ENCODE data around the gene C16orf54.

DNA sequence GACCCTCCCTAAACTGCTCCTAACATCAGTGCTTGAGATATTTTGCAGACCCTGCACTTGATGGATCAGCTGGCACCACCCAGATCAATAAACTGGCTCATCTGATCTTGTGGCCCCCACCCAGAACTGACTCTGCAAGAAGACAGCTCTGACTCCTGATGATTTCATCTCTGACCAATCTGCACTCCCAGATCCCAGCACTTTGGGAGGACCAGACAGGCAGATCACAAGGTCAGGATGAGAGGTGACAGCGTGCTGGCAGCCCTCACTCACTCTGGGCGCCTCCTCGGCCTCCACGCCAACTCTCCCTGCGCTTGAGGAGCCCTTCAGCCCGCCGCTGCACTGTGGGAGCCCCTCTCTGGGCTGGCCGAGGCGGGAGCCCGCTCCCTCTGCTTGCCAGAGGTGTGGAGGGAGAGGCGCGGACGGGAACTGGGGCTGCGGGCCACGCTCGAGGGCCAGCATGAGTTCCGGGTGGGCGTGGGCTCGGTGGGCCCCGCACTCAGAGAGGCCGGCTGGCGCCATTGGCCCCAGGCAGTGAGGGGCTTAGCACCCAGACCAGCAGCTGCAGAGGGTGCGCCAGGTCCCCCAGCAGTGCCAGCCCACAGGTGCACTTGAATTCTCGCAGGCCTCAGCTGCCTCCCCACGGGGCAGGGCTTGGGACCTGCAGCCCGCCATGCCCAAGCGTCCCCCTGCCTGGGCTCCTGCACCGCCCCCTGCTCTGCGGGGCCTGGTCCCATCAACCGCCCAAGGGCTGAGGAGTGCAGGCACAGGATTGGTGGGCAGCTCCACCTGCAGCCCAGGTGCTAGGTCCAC, 2.4 kb upstream of the C16orf54 start:
- TF ChIP-seq POLR2A (IDR thresholded peaks at IDR 0.05) (no peak), EP300 (IDR thresholded peaks at IDR 0.05) (no peak)
- TF ChIP-seq, protein P1, sequence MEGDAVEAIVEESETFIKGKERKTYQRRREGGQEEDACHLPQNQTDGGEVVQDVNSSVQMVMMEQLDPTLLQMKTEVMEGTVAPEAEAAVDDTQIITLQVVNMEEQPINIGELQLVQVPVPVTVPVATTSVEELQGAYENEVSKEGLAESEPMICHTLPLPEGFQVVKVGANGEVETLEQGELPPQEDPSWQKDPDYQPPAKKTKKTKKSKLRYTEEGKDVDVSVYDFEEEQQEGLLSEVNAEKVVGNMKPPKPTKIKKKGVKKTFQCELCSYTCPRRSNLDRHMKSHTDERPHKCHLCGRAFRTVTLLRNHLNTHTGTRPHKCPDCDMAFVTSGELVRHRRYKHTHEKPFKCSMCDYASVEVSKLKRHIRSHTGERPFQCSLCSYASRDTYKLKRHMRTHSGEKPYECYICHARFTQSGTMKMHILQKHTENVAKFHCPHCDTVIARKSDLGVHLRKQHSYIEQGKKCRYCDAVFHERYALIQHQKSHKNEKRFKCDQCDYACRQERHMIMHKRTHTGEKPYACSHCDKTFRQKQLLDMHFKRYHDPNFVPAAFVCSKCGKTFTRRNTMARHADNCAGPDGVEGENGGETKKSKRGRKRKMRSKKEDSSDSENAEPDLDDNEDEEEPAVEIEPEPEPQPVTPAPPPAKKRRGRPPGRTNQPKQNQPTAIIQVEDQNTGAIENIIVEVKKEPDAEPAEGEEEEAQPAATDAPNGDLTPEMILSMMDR (IDR thresholded peaks at IDR 0.05) = no peak
